LNCAP (cell line): Measurements from ENCODE around the gene DCC.

ENCODE experiments used
- CTCF ChIP-seq: fragments of 450-650 bp; IDR thresholded peaks from 2 replicates; pipeline ENCODE4 v1.5.1; 2017; ENCODE audit warnings: mild to moderate bottlenecking

The DCC gene

DNA sequence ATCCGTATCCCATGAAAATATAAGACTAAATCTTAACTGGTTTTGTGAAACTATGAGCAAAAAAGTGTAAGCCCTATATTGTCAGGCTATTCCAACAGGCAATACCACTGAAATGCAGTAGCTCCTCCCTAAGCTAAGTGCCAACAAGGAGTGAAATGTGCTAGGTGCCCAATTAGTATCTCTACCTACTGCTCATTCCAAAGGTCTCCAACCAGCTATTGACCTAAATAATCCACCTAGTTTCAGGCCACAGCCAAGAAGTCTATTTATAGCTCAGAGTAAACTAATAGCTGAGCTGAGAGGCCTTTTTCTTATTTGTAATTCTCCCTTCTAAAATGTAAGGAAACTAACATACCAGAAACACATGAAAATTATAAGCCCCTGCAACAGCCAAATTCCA is 482.2 kb downstream of the DCC start:
- no peak for TF ChIP-seq CTCF

GRCh38 chr18:52824126-52824525 is 484.1 kb downstream of the DCC start:
- TF ChIP-seq CTCF, result no peak

- no peak for TF ChIP-seq CTCF
Observed at GRCh38 chr18:52826994-52827393, 487.0 kb downstream of the DCC start.

- no peak for TF ChIP-seq CTCF
Observed at GRCh38 chr18:52829320-52829719, 489.3 kb downstream of the DCC start.

GRCh38 chr18:52829876-52830405 is 489.9 kb downstream of the DCC start:
- no peak for TF ChIP-seq CTCF

- no peak for TF ChIP-seq CTCF
Observed at GRCh38 chr18:52844323-52844722, 504.3 kb downstream of the DCC start.

DNA sequence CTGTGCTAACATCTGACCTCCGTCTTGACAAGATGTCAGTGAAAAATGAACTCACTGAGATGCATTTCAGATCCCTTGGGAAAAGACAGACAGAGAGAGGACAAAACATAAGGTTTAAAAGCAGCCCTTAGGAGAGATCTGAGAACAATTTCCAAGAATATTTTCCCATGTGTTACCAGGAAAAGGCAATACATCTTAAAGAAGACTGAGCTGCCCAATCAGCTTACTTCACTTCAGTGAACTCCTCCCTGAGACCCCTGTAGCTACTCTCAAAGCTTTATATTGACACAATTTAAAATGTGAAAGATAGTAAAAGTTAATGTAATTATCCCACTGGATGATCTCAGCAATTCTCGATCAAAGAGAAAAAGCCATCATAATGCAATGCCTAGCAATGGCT is 505.0 kb downstream of the DCC start:
- no peak for TF ChIP-seq CTCF

GRCh38 chr18:52850031-52850560 is 510.1 kb downstream of the DCC start:
- no peak for TF ChIP-seq CTCF
